HG03575 (cell line): ENCODE results near the gene PIM2.
A peak's percentile ranks its signal among the peaks of the same experiment; 100 is the strongest.

Experiments
- ATAC-seq: cut with Tn5 transposase; IDR thresholded peaks from one replicate; pipeline ENCODE4 v1.9.1; 2021; ENCODE audit not compliant: unreplicated experiment, insufficient number of reproducible peaks, low FRiP score; ENCODE audit errors: extremely low read depth

Gene PIM2

GRCh38 chrX:48937054-48937907, 18.5 kb upstream of the PIM2 start:
- no peak for ATAC-seq

DNA sequence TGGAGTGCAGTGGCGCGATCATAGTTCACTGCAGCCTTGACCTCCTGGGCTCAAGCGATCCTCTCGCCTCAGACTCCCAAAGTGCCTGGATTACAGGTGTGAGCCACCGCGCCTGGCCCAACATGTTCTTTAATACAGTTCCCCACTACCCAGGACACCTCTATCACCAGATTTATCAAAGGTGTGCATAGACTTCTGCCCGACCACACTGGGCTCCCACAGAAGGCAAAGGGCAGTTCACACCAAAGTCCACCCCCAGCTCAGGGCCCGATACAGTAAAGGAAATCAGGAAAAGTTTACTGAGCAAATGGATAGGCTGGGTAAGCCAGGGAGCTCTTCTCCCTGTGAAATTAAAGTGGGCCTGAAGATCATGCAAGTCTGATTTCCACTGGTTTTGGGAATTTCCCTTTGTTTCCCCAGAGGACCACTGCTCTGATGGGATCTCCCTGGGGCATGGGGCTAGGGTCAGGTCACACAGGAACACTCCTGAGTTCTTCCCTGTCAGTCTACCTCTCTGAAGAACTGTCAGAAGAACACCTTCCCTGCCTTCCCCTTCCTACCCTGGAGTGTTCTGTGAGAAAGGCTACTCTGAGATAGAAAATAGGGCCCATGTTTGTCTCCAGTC, 17.7 kb upstream of the PIM2 start:
- ATAC-seq: no peak

- ATAC-seq: no peak
Measured at GRCh38 chrX:48935301-48935670, 16.5 kb upstream of the PIM2 start.

DNA sequence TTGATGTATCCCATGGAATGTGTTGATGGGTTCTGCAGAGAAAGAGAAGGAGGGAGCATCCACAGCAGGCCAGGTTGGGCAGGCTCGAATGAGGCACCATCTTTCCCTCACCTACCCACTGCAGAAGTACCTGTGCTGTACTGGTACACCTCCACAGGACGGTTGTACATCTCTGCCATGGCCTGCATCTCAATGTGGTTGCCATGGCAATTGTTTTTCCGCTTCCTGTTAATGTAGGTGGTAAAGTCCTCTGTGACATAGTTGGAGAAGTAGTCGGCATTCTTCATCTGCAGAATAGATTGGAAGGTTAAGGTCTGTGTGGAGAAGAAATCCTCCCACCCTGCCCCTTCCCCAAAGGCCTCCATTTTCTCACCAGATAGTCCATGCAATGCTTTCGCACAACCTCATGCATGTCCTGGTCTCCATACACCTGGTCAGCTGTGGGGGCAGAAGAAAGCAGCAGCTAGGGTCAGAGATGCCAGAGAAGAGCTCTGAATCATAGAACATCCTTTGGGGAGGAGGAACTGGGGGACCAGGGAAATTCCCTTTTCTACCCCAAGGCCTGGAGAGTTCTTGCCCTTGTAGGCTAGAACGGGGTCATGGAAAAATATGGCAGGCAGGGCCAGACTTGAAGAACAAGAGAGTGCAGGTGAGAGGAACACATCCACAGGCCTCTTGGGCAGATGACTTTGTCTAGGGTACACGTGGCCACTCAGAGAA, 15.9 kb upstream of the PIM2 start:
- ATAC-seq: no peak

- no peak for ATAC-seq
Measured at GRCh38 chrX:48933757-48934156, 14.9 kb upstream of the PIM2 start.

DNA sequence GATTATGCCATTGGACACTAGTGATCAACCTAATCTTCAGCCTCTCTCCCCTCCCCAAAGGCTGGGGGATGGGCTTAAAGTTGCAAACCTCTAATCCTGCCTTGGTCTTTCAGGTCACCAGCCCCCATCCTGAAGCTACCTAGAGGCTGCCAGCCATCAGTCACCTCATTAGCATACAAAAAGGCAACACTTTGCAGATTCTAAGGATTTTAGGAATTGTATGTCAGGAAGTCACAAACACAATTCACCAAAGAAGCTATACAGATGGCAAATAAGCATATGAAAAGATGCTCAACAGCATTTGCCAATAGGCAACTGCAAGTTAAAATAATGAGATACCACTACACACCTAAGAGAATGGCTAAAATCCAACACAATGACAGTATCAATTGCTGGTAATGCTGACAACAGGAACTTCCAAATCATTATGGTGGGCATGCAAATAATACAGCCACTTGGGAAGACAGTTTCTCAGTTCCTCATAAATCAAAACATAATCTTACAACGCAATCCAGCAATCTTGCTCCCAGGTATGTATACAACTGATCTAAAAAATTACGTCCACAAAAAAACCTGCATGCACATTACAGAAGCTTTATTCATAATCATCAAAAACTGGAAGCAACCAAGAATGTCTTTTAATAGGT, 9.0 kb upstream of the PIM2 start:
- ATAC-seq: no peak

DNA sequence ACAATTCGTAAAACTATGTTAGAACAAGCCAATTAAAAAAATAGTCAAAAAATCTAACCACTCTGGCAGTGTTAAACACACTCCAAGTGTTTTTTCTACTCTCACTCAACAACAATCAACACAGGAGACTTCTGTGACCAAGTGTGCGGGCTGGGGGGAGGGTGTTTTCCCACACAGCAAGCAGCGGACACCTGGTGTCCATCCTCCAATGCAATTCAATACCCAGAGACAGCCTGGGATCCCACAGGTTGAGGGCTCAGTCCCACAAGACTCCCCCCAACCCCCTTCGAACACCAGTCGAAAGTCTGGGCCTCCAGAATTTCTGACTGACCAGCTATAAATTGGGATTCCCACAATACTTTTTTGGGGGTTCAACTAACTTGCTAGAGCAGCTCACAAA, 8.3 kb upstream of the PIM2 start:
- ATAC-seq: no peak

GRCh38 chrX:48924270-48924669, 5.4 kb upstream of the PIM2 start:
- ATAC-seq: no peak

GRCh38 chrX:48923771-48924170, 4.9 kb upstream of the PIM2 start:
- ATAC-seq: no peak

GRCh38 chrX:48920718-48921104, 1.9 kb upstream of the PIM2 start:
- ATAC-seq: no peak

GRCh38 chrX:48919947-48920717, 1.3 kb upstream of the PIM2 start:
- no peak for ATAC-seq

GRCh38 chrX:48919360-48919841, 577 bp upstream of the PIM2 start:
- ATAC-seq: peak; percentile 2

- no peak for ATAC-seq
Measured at GRCh38 chrX:48918301-48918642, 552 bp downstream of the PIM2 start.

DNA sequence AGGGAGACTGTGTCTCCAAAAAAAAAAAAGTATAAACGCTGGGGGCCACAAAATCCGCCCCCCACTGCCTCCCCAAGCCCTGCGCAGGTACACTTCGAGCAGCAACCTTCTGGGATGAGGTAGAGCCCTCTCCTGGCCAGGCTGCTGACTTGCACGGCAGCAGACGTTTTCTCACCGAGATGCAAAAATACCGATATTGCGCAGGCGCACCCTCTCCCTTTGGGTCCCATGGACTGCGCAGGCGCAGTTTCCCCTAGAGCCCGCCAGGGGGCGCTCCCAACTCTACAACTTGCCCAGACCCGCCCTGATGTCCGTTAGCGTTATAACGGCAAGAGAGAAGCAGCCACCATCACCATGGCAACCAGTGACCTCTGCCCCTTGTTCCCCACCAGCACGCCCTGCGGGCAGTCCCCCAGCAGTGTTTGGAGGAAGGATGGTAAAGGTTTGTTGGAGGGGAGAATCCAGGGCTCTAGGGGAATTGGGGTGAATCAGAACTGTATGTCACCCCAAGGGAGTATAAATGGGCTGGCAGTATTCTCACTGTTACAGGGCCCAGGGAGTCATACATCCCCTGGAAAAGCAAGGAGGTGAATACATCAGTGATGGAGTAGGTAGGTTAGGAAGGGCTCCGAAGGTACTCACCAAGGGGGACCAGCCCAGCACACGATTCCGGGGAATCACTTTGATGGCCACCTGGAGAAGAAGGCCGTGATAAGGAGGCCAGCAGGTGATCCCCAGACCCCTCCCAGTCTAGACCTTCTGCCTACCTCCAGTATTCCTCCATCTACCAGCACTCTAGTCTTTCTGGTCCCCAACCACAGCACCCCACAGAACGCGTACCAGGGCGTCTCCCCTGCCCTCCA, 1.5 kb downstream of the PIM2 start:
- ATAC-seq: no peak

GRCh38 chrX:48914593-48915493, 4.0 kb downstream of the PIM2 start:
- no peak for ATAC-seq

DNA sequence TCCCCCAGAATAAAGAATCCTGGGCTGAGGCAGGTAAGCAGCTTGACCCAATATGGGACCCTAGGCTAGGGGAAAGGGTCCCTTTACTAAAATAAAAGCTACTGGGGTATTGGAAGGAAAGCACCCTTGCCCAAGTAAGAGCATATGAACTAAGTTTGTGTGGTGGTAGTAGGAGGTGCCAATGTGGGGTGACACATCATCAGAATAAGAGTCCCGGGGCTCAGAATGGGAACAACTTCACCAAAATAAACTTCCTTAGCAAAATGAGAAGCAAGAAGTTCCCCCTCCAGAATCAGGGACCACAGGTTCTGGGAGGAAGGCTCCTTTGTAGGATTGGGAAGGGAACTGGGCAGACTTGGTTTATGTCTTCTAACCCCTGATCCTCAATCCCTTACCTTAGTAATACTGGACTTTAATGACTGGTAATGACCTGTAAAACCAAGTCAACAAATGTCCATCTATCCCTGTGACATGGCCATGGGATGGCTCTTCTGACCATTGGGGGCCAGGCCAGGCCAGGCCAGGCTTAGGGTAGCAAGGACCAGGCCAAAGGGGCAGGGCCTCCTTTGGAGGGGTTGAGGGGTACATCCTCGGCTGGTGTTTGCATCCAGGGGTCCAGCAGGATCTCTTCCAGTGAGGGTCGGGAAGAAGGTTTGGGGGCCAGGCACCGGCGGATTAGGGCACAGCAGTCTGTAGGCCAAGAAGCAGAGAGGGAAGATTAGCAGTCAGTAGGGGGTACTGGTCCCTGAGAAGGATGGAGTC, 5.0 kb downstream of the PIM2 start:
- no peak for ATAC-seq
